Aortic smooth muscle cell (primary cell): ENCODE results near the gene MTHFSD. TPM values are rescaled to one million over a fixed set of nuclear protein-coding genes. Genes with fewer than 3 reads are reported as not detected.

ENCODE experiments used
- total RNA-seq: library from RNA; depleted of rRNA; stranded (reverse); fragments of >200 nt; gene quantifications from 2 replicates; pipeline ENCODE4 v1.2.3, GENCODE V29; 2014

The MTHFSD gene
- total RNA-seq, result 13.2 and 16.0 TPM in 2 replicates

GRCh38 chr16:86554917-86555703 lies at the start of gene MTHFSD:
Gene MTHFSD, minus strand, starts transcription at chr16:86555235. Its CDS starts 51 bp downstream, at chr16:86555184.

GRCh38 chr16:86578061-86578599 lies 23.1 kb upstream of the MTHFSD start, which contains the start of gene FOXL1:
Gene FOXL1, plus strand, starts transcription at chr16:86578549. Its CDS starts 175 bp downstream, at chr16:86578724.

GRCh38 chr16:86566601-86566965 lies 11.5 kb upstream of the MTHFSD start, which contains the start of gene FOXC2:
Gene FOXC2, plus strand, starts transcription at chr16:86566829. Its CDS starts 507 bp downstream, at chr16:86567336.

GRCh38 chr16:86510465-86511261 lies 44.4 kb downstream of the MTHFSD start, which contains the start of gene FOXF1:
Gene FOXF1, plus strand, starts transcription at chr16:86510527. Its CDS starts 43 bp downstream, at chr16:86510570.

Other genes with a start within 250 kb of the MTHFSD start
- under 0.01 TPM in 2 replicates for gene FOXF1, start 44.7 kb downstream of the MTHFSD start, total RNA-seq
- 3.4 and 4.9 TPM in 2 replicates for gene FOXC2, start 11.6 kb upstream of the MTHFSD start, total RNA-seq
- gene FOXL1, start 23.3 kb upstream of the MTHFSD start, total RNA-seq, result 19.3 and 31.0 TPM in 2 replicates